Nephron (organoid): ENCODE measurements around the gene PCDH19.
A peak's percentile ranks its signal among the peaks of the same experiment; 100 is the strongest.

Source experiments
- H3K27ac Mint-ChIP-seq, 3 experiments: 2 replicates each; pipeline ENCODE4 v1.8.0; 2020; ENCODE audit warnings: mixed read lengths in 3 of 3, mild to moderate bottlenecking in 2 of 3, moderate library complexity in 1 of 3
- H3K27me3 Mint-ChIP-seq: 2 replicates; pipeline ENCODE4 v1.8.0; 2021; ENCODE audit warnings: low read depth, mild to moderate bottlenecking, moderate library complexity, mixed read lengths
- H3K36me3 Mint-ChIP-seq: 2 replicates; pipeline ENCODE4 v1.8.0; 2020; ENCODE audit warnings: low read depth, mixed read lengths
- H3K4me1 Mint-ChIP-seq: 2 replicates; pipeline ENCODE4 v1.8.0; 2020; ENCODE audit warnings: mixed read lengths
- H3K4me3 Mint-ChIP-seq, 3 experiments: 2 replicates each; pipeline ENCODE4 v1.8.0; 2020; ENCODE audit warnings: mild to moderate bottlenecking in 3 of 3, mixed read lengths in 3 of 3, moderate library complexity in 2 of 3
- H3K9me3 Mint-ChIP-seq: 2 replicates; pipeline ENCODE4 v1.8.0; 2020; ENCODE audit warnings: mixed read lengths
- CTCF ChIP-seq, 3 experiments: fragments of 200-600 bp; sonication (generic); IDR thresholded peaks; one replicate each; pipeline ENCODE4 v1.5.0; 2021; ENCODE audit warnings: antibody characterized with exemption in 3 of 3; ENCODE audit not compliant: unreplicated experiment in 3 of 3

The PCDH19 gene

GRCh38 chrX:100341142-100341510 is 68.9 kb downstream of the PCDH19 start:
- Mint-ChIP-seq H3K4me3 (no peak overlapping the region), H3K27ac (peak overlapping the region in 2 of 3 experiments; percentile 33 to 72), H3K27me3 (no peaks in the 10 kb centered on the region), H3K36me3 (peaks cover 17% of the 10 kb centered on the region), H3K9me3 (no peaks in the 10 kb centered on the region), H3K4me1 (peaks cover 23% of the 10 kb centered on the region)
- TF ChIP-seq CTCF (IDR thresholded peaks at IDR 0.05; ENCODE audit: unreplicated experiment in 3 of 3): no peak

GRCh38 chrX:100340491-100341141 is 69.5 kb downstream of the PCDH19 start:
- TF ChIP-seq CTCF (IDR thresholded peaks at IDR 0.05; ENCODE audit: unreplicated experiment in 3 of 3): no peak
- H3K36me3 Mint-ChIP-seq: peaks cover 17% of the 10 kb centered on the region
- H3K27me3 Mint-ChIP-seq: no peaks in the 10 kb centered on the region
- H3K4me3 Mint-ChIP-seq: no peak overlapping the region
- H3K9me3 Mint-ChIP-seq: no peaks in the 10 kb centered on the region
- peaks cover 23% of the 10 kb centered on the region for H3K4me1 Mint-ChIP-seq
- peak overlapping the region; percentile 33 to 72 (median 51) for H3K27ac Mint-ChIP-seq

GRCh38 chrX:100328351-100328750 is 81.7 kb downstream of the PCDH19 start:
- Mint-ChIP-seq H3K27ac (peak overlapping the region in 1 of 3 experiments; percentile 5), H3K4me3 (no peak overlapping the region), H3K36me3 (peaks cover 2% of the 10 kb centered on the region), H3K27me3 (no peaks in the 10 kb centered on the region), H3K9me3 (no peaks in the 10 kb centered on the region), H3K4me1 (peaks cover 49% of the 10 kb centered on the region)
- TF ChIP-seq CTCF (IDR thresholded peaks at IDR 0.05; ENCODE audit: unreplicated experiment in 3 of 3): no peak

GRCh38 chrX:100319716-100320115 is 90.4 kb downstream of the PCDH19 start:
- Mint-ChIP-seq H3K4me1 (peaks cover 54% of the 10 kb centered on the region), H3K9me3 (peaks cover 7% of the 10 kb centered on the region), H3K4me3 (no peak overlapping the region), H3K36me3 (peaks cover 5% of the 10 kb centered on the region), H3K27me3 (no peaks in the 10 kb centered on the region), H3K27ac (peak overlapping the region in 2 of 3 experiments; percentile 52 to 69)
- TF ChIP-seq CTCF (IDR thresholded peaks at IDR 0.05; ENCODE audit: unreplicated experiment in 3 of 3): no peak

- no peak for TF ChIP-seq CTCF (IDR thresholded peaks at IDR 0.05; ENCODE audit: unreplicated experiment in 3 of 3)
- Mint-ChIP-seq H3K36me3 (no peaks in the 10 kb centered on the region), H3K9me3 (peaks cover 4% of the 10 kb centered on the region), H3K27ac (peak overlapping the region; percentile 63 to 80 (median 78)), H3K4me1 (peaks cover 77% of the 10 kb centered on the region), H3K4me3 (peak overlapping the region in 2 of 3 experiments; percentile 10 to 53), H3K27me3 (no peaks in the 10 kb centered on the region)
These were observed 93.1 kb downstream of the PCDH19 start for GRCh38 chrX:100316987-100317386.

GRCh38 chrX:100315566-100315965 is 94.5 kb downstream of the PCDH19 start:
- no peaks in the 10 kb centered on the region for H3K27me3 Mint-ChIP-seq
- H3K4me1 Mint-ChIP-seq: peaks cover 81% of the 10 kb centered on the region
- H3K27ac Mint-ChIP-seq: peak overlapping the region in 2 of 3 experiments; percentile 41 to 55
- H3K9me3 Mint-ChIP-seq: no peaks in the 10 kb centered on the region
- no peak for TF ChIP-seq CTCF (IDR thresholded peaks at IDR 0.05; ENCODE audit: unreplicated experiment in 3 of 3)
- peak overlapping the region in 1 of 3 experiments; percentile 1 for H3K4me3 Mint-ChIP-seq
- H3K36me3 Mint-ChIP-seq: no peaks in the 10 kb centered on the region
